Astrocyte (in vitro differentiated cells and primary cell): ENCODE results near the gene AUTS2.

Experiments used
- EZH2 ChIP-seq: IDR thresholded peaks from 2 replicates; pipeline ENCODE4 v1.6.1; 2012; ENCODE audit warnings: mild to moderate bottlenecking, low read length, inconsistent platforms; ENCODE audit not compliant: insufficient read depth
- TF ChIP-seq, protein P1 (sequence below): IDR thresholded peaks from 2 replicates; pipeline ENCODE4 v1.5.1; 2011; ENCODE audit warnings: low read depth, mild to moderate bottlenecking, inconsistent platforms, low read length, moderate library complexity; ENCODE audit not compliant: insufficient read depth

DNA sequence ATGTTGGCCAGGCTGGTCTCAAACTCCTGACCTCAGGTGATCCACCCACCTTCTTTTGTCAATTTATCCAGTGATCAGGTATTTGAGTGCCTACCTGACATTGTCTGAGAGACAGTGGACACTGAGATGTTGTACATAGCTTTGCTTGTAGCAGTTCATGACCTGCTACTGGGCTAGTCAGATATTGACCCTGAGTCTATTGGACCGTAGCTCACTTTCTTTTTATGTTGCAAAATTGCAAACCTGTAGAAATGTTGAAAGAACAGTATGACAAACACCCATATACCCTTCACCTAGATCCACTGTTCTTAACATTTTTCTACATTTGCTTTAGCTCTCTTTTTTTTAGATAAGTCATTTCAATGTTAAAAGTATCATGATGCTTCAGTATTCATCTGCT lies 1123.2 kb downstream of the AUTS2 start:
- TF ChIP-seq, protein P1, sequence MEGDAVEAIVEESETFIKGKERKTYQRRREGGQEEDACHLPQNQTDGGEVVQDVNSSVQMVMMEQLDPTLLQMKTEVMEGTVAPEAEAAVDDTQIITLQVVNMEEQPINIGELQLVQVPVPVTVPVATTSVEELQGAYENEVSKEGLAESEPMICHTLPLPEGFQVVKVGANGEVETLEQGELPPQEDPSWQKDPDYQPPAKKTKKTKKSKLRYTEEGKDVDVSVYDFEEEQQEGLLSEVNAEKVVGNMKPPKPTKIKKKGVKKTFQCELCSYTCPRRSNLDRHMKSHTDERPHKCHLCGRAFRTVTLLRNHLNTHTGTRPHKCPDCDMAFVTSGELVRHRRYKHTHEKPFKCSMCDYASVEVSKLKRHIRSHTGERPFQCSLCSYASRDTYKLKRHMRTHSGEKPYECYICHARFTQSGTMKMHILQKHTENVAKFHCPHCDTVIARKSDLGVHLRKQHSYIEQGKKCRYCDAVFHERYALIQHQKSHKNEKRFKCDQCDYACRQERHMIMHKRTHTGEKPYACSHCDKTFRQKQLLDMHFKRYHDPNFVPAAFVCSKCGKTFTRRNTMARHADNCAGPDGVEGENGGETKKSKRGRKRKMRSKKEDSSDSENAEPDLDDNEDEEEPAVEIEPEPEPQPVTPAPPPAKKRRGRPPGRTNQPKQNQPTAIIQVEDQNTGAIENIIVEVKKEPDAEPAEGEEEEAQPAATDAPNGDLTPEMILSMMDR, result no peak
- TF ChIP-seq EZH2, result no peak
